HuH-7 (cell line): ENCODE measurements around the gene FBXO9.
"Not testable (repeated sequence)": the region's sequence is repeated elsewhere in the genome, so short reads cannot be mapped to it uniquely, and the experiment has no call there.

ENCODE experiments used
- DNase-seq: peaks from one replicate; pipeline ENCODE4 v3.0.0; 2011; ENCODE audit warnings: low spot score

The FBXO9 gene

DNA sequence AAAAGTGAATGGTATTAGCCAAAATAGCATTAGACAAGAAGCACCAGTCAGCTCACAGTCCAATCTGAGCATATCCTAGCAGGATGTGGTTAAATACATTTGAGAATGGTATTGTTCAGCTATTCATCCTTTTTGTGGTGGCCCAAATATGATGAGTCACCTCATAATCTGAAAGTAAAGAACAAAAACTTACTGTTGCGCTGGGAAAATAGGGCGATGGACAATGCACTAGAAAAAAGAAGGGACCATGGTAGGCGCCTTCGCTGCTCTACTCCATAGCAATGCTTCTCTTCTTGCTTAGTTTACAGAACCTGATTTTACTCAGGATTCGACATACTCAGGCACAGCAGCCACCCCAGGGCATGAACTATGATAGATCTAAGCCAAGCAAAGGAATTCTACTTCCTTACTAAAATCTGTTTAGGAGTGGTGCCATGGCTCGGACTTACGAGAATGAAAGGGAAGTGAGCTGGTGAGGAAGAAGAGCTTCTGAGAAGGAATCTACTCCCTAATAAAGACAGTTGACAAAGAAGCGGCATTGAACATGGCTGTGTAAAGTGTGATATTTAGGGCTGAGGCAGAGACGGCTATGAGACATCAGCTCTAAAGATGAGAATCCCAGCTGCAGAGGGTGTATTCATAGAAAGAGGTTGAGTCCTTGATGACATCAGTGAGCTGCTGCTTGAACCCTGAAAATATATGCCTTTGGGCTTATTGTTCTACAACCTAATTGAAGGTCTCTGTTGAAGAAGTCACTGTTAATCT lies 16.6 kb upstream of the FBXO9 start:
- DNase-seq: no peak

DNA sequence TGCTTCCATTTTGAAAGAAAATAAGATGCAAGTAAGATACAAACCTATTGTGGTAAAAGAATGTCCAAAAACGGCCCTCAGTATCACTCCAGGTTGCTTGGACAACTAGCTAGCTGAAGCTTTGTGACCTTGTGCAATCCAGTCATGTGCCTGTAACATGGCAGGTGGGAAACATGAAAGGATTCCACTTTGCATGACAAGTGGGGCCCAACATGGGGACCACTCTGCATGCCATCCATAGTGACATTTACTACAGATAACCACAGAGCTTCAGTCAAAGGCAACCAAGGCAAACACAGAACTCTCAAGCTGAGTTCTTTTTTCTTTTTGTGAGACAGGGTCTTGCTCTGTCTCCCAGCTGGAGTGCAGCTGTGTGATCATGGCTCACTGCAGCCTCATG lies 15.8 kb upstream of the FBXO9 start:
- no peak for DNase-seq

DNA sequence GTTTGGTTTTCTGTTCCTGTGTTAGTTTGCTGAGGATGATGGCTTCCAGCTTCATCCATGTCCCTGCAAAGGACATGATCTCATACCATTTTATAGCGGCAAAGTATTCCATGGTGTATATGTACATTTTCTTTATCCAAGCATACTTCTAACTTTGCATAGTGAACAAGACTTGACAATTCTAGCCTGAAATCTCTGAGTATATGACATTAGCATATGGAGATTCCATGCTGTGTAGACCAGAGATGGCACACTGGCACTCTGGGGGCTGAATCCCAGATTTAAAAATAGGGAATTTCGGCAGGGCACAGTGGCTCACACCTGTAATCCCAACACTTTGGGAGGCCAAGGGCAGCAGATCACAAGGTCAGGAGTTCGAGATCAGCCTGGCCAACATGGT lies 13.1 kb upstream of the FBXO9 start:
- DNase-seq: not testable (repeated sequence)

DNA sequence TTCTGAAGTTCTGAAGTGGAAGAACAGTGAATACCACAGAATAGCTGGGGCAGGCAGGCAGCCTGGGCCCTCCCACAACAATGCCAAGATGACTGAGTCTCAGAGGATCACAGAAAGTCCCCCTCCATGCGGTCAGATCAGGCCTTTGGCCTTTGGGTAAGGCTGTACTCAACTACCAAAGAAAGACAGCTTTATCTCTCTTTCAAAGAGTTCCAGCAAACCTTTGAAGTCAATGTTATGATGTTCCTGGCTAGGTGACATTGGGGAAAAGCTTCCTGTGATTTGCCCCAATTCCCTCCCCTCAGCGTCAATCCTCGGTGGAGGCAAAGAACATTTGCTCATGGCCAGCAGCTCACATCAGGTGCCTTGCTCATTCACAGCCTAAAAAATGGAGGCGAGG lies 10.7 kb upstream of the FBXO9 start:
- DNase-seq: no peak

DNA sequence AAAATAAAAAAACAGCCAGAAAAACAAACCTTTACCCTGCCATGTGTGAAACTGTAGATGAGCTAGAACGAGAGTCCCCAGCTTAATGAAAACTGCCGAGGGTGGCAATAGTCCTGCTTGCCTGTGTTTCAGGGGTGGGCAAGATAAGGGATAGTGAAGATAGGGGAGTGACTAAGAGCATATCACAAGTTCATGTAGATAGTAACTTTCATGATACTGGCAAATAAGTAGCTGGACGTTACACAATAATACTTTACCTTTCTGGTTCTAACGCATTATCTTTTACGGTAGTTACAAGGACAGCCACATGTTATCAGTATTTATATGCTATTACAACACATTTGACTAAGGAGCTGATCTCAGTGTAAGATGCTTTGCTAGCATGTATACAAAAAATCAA lies 9.3 kb upstream of the FBXO9 start:
- no peak for DNase-seq

DNA sequence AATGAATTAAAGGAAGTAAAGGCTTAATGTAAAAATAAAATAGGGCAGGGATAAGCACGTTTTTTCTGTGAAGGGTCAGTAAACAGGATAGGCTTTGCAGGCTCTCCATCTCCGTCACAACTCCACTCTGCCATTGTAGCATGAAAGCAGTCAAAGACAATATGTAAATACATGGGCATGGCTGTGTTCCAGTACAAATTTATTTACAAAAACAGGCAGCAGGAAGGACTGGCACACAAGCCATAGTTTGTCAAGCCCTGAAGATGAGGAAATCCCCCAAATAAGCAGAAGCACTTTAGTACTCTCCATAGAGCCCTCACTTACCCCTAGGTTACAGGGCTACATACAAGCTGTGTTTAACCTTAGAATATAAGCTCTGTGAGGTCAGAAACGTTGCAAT lies 8.9 kb upstream of the FBXO9 start:
- no peak for DNase-seq

DNA sequence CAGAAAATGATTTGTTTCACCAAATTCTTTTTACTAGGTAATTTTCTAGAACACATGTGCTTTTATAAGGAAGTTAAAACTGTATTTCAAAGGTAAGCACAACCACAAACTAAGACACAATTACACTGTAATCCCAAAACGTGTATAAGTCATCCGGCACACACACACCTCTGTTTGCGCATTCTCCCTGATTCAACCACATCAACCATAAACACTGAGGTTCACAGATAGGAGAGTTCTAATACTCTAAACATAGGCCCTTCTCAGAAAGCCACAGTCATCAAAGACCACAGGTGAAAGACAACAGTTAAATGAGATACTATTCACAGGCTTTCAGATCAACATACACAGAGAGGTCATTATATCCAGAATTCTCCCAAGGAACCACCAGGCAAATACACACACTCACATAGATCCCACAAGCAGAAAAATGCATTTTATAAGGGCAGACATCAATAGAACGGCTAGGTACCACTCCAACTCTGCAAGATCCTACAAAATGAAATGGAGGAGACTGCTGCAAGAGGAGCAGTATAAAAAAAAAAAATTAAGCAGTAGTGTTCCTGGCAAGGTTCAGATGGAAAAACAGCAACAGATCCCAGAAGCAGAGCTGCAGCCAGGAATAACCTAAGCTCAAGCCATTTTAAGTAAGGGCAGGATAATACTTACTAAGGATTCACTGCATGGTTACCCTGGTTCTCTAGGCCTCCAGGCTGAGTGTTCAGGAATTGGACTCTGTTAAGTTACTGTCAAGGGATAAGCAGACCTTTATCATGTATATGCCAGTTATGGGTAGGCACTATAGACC lies 6.6 kb upstream of the FBXO9 start:
- DNase-seq: no peak

DNA sequence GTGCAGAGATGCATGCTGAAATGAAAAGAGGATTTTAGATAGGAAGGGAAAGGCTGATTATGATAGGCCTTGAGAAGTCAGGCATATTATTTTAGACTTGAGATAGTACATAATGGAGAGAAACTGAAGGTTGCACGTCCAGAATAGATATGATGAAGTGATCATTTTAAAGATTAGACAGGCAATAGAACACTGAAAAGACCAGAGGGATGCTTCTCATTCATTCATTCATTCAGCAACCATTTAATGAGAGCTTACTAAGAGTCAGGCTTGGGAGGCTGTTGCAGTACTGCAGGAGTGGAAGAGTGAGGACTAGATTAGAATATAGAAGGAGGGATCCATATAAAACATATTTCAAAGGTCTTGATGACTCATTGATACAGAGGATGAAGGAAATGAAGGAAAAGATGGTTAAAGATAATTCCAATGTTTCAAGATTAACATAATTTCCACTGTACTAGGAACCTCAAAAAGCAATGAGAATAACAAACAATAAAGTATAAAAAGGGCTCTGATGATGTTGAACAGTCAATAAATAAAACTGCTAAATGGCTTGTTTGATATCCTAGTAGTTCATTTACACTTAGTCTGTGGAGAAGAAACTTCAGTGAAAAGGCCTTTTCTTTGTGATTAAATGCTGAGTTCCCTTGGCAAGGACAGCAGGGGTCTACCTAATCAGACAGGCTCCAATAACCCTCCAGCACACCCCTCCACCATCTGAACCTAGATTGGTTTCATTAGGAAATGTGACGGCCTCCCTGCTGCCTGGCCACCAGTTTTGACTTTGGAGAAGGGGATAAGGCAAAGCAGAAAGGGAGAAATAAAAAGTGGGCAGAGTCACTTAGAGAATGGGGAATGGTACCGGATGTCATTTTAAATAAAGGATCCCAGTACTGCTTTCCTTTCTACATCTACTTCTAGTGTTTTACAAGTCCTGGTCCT lies 5.3 kb upstream of the FBXO9 start:
- no peak for DNase-seq

DNA sequence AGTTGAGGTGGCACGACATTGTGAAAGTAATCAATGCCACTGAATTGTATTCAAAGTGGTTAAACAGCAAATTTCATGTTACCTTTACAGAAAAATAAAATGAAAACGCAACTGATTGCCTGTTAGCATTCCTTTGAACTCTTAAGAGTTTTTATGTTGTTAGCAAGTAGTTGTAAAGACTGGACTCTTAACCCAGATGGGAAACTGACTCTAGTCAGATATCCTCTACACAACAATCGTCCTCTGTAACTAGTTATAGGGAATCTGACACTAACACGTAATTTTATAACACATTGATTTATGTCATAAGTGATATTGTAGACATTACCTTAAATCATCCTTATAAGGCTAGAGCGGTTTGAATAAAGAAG lies 3.0 kb upstream of the FBXO9 start:
- no peak for DNase-seq

DNA sequence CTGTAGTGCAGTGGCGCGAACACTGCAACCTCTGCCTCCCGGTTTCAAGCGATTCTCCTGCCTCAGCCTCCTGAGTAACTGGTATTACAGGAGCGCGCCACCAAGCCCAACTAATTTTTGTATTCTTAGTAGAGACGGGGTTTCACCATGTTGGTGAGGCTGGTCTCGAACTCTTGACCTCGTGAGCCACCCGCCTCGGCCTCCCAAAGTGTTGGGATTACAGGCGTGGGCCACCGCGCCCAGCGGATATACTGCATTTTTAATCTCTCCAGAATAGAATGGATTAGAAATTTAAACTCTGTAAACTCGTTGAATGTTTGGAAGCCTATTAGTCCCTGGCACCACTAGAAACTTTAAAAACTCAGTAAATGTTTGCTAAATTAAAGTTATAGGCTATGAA lies 949 bp upstream of the FBXO9 start:
- not testable (repeated sequence) for DNase-seq

DNA sequence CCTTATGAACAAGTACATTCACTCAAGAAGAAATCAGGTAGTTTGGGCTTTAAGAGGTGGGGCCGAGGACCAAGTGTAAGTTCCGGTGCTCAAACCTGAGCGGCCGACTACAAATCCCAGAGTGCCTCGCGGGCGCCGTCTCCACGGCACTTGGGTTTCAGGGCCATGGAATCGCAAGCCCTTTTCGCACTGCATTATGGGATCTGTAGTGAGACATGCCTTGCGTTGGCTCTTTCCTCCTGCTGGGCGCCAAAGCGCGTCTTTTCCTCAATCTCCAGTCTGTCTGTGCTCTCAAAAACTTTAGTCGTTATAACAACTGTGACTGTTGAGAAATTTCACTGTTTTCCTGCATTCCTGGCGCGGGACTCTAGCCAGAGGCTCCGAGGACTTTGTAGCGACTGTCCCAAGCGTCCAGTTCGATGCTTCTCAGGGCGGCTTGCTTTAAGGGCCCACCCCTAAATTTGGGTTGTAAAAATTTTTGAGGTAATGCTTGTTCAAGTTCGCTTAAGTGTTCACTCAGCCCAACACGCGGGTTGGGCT lies 408 bp upstream of the FBXO9 start:
- peak; percentile 84 for DNase-seq

DNA sequence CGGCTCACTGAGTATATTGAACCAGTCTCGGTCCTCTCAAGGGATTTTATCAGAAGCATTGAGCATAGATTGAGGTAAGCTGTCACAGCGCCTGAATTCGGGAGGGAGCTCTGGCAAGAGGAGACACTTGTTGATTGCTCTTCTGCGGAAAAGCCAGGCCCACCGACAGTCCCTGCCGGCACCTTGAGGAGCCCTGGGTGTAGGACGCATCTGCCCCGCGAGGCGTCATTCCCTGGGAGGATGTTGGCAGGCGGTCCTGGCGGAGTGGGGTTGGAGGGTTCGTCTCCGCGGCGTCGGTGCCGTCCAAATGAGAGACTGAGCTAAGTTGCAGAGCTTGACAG lies 843 bp downstream of the FBXO9 start:
- no peak for DNase-seq

DNA sequence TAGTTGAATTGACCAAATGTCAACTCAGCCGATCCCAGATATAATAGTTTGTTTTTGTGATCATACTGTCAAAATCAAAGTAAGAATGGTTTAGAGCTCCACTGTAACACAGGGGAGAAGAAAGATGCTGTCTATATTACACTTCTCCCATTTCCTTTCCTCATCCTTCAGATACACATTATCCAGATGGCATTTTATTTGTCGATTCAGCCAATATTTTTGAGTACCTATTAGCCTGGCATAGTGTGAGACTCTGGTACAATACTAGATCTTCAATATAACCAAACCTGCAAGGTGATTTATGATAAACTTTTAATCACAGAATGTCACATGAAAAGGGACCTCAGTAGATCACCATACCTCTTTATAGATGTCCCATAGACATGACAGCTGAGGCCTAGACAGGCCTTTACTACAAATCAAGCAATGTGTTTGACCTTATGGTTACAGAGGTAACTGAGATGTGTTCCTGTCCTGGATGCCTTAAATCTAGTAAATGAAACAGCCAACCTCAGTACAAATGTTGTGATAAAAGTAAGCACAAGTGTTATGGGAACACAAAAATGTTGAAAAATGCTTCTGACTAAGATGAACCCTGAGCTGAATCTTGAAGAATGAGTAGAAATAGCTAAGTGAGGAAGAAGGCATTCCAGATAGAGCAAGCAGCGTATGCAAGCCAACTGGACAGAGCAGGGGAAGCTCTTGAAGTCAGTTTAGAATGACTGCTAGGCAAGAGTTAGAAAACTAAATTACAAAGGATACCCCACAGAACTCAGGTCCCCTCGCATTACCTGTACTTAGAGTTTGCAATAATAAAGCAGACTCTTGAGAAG lies 1.9 kb downstream of the FBXO9 start:
- DNase-seq: no peak

DNA sequence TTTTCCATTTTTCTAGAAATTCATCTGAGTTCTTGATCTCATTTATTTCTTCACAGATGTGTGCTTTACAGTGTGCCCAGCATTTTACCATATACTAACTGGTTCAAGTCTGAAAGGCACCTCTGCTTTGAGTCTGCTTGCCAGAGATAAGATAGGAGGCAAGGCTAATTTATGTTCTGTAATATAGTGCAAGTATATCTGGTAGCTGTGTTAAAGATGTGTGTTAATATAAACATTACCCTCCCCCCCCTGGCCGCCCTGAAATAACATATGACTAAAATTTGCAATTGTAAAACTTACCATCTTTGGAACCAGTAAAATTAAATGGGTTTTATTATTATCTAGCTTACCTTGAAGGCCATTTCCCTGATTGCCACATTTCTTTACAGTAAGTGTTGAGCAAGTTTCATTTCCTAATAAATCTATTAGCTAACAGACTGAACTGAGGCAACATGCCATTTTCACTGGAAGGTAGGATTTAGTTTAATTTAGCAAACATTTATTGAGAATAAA lies 2.7 kb downstream of the FBXO9 start:
- no peak for DNase-seq

DNA sequence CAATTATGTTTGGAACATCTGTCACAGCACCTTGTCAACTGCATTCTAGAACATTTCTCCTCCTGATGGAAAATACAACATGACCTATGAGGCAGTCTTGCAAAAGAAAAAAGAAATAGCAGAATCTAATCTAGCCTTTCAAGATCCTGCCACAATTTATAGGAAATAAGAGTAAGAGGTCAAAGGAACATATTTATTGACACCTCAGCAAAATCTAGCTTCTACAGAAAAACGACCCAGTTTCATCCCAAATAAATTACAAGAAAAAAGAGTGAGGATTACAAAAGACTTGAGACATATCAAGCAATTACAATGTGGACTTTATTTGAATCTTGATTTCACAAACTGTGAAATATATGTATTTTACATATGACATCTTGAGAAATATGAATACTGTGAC lies 4.2 kb downstream of the FBXO9 start:
- DNase-seq: no peak

DNA sequence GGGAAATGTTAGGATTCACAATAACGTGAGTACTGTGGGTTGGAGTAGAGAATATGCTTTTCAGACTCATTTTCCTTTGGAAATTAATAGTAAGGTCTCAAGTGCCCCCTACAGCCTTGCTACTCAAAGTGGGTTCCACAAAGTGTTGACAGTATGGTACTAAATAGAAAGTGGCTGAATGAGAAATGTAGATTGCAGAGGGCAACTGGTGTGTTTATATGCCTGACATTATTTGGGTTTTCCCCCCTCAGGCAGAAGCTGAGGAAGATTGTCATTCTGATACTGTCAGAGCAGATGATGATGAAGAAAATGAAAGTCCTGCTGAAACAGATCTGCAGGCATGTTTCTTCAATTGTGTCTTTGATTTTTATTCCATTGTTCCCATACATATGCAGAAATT lies 5.6 kb downstream of the FBXO9 start:
- no peak for DNase-seq

DNA sequence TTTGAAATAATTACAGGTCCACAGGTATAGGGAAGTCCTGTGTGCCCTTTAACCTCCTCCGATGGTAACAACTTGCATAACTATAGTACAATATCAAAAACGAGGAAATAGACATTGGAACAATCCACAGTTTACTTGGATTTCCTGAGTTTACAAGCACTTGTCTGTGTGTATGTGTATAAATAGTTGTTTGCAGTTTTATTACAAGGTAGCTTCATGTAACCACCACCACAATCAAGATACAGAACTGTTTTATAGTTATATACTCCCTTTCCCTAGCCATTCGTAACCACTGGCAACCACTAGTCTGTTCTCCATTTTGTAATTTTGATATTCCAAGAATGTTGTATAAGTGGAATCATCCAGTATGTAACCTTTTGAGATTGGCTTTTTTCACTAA lies 9.1 kb downstream of the FBXO9 start:
- DNase-seq: no peak

DNA sequence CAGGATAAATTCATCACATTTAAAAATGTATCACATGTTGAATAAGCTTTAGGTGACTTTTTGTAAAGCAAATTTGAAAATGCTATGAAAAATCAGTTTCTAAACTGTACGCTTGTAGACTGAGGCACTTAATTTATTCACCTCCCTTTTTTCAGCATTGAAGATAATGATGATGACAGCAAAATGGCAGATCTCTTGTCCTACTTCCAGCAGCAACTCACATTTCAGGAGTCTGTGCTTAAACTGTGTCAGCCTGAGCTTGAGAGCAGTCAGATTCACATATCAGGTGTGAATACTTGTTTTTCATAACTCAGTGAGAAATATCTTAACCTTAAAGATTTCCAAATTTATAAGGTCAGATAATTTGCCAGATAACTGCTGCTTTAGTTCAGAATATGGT lies 15.6 kb downstream of the FBXO9 start:
- DNase-seq: no peak

DNA sequence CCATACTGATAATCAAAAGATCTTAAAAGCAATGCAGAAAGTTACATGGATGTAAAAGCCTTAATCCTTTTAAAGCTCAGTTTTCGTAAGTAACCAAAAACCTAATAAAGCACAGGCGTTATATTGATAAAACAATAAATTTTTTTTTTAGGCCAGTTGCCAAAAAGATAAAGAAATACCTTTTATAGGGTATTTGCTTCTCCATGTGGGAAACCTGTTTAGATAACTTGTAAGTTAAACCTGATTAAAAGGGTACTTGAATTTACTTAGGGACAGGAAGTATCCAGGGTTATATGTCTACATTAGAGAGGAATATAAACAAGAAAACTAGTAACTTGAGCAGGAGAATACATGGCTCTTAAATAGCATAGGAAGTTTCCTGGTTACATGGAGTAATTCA lies 21.1 kb downstream of the FBXO9 start:
- no peak for DNase-seq

DNA sequence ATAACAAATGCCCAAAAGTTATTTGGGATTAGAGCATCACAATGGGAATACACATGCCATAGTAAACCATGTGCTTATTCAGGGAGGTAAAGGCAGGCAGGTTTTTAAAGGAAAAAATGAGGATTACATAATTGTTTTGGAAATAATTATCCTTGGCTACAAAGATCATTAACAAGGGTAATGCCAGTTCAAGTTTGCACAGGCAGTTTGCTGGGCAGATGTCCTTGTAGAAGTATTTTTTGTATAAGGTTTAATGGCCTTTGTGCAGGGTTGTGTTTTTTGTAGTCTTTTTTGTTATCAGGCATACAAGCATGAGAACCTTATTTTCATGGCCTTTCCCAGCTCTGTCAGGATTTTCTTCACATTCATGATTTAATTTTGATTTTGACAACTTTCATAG lies 24.7 kb downstream of the FBXO9 start:
- DNase-seq: no peak

DNA sequence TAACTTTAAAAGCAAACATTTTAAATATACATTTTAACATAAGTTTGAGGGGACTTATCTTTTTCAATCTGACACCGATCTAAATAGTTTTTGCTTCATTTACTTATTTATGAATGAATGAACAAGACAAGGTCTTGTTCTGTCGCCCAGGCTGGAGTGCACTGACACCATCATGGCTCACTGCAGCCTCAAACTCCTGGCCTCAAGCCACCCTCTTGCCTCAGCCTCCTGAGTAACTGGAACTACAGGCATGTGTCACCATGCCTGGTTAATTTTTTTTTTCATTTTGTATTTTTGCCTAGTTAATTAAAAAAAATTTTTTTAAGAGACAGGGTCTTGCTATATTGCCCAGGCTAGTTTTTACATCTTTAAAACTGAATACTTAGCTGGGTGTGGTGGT lies 25.4 kb downstream of the FBXO9 start:
- no peak for DNase-seq
